Effector memory CD8-positive, alpha-beta T cell (primary cell): ENCODE data around the gene MAPK9.

Source experiments
- ATAC-seq: fragments of 150-1000 bp; cut with Tn5 transposase; replicated peaks from 2 replicates; pipeline ENCODE4 v1.10.0; 2021; ENCODE audit warnings: mild to moderate bottlenecking, moderate library complexity
- DNase-seq, 3 experiments: peaks; one replicate each; pipeline ENCODE4 v3.0.0; 2021
- H3K27ac Mint-ChIP-seq, 2 donors: one replicate each; pipeline ENCODE4 v1.8.0; 2022; ENCODE audit warnings: mild to moderate bottlenecking in 2 of 2, mixed read lengths in 2 of 2, moderate library complexity in 2 of 2
- H3K27me3 Mint-ChIP-seq, 2 donors: one replicate each; pipeline ENCODE4 v1.8.0; 2022; ENCODE audit warnings: mixed read lengths in 2 of 2
- H3K36me3 Mint-ChIP-seq: one replicate; pipeline ENCODE4 v1.8.0; 2022; ENCODE audit warnings: mild to moderate bottlenecking, moderate library complexity, mixed read lengths; ENCODE audit not compliant: insufficient read depth
- H3K4me1 Mint-ChIP-seq, 2 donors: one replicate each; pipeline ENCODE4 v1.8.0; 2022; ENCODE audit warnings: low read depth in 2 of 2, mixed read lengths in 2 of 2
- H3K4me3 Mint-ChIP-seq, 2 donors: one replicate each; pipeline ENCODE4 v1.8.0; 2022; ENCODE audit warnings: mild to moderate bottlenecking in 2 of 2, mixed read lengths in 2 of 2, moderate library complexity in 2 of 2
- H3K9me3 Mint-ChIP-seq, 2 donors: one replicate each; pipeline ENCODE4 v1.8.0; 2022; ENCODE audit warnings: mixed read lengths in 2 of 2

The MAPK9 gene

GRCh38 chr5:180194410-180195345, 97.2 kb downstream of the MAPK9 start:
- DNase-seq (no peak), ATAC-seq (no peak)
- Mint-ChIP-seq H3K27me3 (peaks cover 30 to 41% of the 10 kb centered on the region in 2 donors), H3K36me3 (no peaks in the 10 kb centered on the region), H3K9me3 (no peaks in the 10 kb centered on the region), H3K27ac (no peak overlapping the region), H3K4me3 (no peak overlapping the region), H3K4me1 (no peaks in the 10 kb centered on the region)

- Mint-ChIP-seq H3K9me3 (no peaks in the 10 kb centered on the region), H3K36me3 (no peaks in the 10 kb centered on the region), H3K4me1 (no peaks in the 10 kb centered on the region), H3K27me3 (peaks cover 29 to 33% of the 10 kb centered on the region in 2 donors), H3K27ac (no peak overlapping the region), H3K4me3 (no peak overlapping the region)
- ATAC-seq (no peak), DNase-seq (no peak)
Observed at GRCh38 chr5:180193749-180194375, 98.0 kb downstream of the MAPK9 start.

GRCh38 chr5:180191716-180192115, 100.2 kb downstream of the MAPK9 start:
- ATAC-seq (no peak), DNase-seq (no peak)
- Mint-ChIP-seq H3K4me1 (no peaks in the 10 kb centered on the region), H3K4me3 (no peak overlapping the region), H3K9me3 (peaks cover 0 to 1% of the 10 kb centered on the region in 2 donors), H3K27me3 (peaks cover 12 to 21% of the 10 kb centered on the region in 2 donors), H3K27ac (no peak overlapping the region), H3K36me3 (no peaks in the 10 kb centered on the region)

GRCh38 chr5:180187767-180188166, 104.1 kb downstream of the MAPK9 start:
- H3K27ac Mint-ChIP-seq = no peak overlapping the region
- H3K27me3 Mint-ChIP-seq = peaks cover 5 to 29% of the 10 kb centered on the region in 2 donors
- no peak overlapping the region for H3K4me3 Mint-ChIP-seq
- ATAC-seq (no peak), DNase-seq (no peak)
- no peaks in the 10 kb centered on the region for H3K4me1 Mint-ChIP-seq
- no peaks in the 10 kb centered on the region for H3K36me3 Mint-ChIP-seq
- peaks cover 0 to 1% of the 10 kb centered on the region in 2 donors for H3K9me3 Mint-ChIP-seq
